DMS79 treated with DMSO at 0.1 percent for 48 hours (cell line): Measurements from ENCODE around the gene UBAC2.

ENCODE experiments used
- DNase-seq: peaks from one replicate; lab custom pipeline; 2025; lab: John Stamatoyannopoulos, UW

Gene UBAC2

DNA sequence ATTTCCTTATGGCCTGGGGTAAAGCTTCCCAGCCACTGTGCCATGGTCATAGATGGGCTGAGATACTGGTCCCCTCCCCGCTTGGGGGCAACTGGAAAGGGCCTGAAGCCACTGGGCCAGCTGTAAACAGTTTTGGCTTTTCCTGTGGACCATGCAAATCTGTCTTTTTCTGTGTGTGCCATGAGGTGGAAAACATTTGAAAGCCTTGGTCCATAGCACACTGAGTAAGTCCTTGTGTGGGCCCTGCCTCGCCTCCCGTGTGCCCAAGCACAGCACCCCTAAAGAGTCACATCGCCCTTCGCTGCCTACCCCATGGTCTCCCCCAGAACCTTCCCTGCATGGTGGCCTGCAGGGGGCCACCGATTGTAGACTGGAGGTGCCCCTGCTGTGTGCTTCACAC lies 158.9 kb downstream of the UBAC2 start:
- no peak for DNase-seq

DNA sequence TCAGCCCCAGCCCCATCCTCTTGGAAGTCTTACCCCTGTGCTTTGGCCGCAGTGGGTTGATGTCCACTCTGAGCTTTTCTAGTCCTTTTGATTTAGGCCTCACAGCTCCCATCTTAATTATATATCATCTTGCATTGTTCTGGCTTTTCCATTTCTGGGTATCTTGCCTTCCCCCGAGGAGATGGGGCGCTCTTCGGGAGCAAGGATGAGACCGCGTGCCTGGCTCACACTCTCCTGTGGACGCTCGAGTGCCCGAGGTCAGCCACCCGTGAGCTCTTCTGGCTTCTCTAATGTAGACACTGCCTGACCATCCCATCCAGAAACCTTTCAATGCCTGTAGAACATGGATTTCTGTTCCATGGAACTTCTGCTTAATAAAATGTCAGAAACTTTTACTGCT lies 160.0 kb downstream of the UBAC2 start:
- no peak for DNase-seq

DNA sequence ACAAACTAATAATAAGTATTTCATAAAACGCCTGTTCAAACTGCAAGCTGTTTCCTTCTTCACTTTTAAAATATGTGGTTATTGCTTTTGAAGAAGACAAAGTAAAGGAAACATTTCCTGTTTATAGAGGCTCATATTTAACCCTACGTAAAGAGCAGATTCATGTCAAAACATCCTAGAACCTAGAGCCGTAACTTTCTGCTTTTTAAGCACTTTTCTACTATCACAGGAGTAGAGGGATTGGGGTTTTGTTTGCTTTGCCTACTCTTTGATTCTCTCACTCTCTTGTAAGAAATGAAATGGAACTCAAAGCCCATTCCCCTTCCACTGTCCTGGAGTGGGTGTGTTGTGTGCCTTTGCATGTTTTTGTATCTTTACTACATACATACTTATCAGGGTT lies 160.5 kb downstream of the UBAC2 start:
- no peak for DNase-seq

DNA sequence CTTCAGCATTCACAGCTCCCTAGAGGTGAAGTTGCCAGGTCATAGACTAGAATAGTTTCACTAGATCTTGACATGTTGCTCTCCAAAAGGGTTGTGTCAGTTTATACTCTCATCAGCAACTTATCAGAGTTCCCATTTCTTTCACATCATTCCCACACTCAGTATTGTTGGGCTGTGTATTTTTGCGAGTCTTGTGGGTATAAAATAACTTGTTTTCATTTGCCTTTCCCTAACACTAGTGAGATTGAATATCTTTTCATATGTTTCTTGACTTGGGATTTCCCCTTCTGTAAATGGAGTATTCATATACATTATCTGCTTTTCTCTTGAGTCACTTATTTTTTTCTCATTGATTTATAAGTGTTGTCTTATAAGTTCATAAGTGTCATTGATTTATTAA lies 161.7 kb downstream of the UBAC2 start:
- DNase-seq, result no peak

DNA sequence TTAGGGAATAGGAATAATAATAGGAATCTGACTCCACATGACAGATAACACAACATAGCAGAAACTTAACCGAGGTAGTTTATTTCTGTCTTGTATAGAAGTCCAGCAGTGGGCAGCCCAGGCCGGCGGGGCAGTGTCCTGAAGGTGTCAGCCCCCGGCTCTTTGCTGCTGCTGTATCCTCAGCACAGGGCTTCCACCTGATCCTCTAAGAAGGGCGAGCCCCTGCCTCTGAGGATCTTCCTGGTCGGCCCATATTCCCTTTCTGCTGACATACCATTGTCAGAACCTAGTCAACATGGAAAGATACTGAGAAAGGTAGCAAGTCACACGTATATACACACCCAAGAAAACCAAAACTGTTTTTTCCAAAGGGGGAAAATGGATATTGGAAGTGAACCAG lies 162.7 kb downstream of the UBAC2 start:
- no peak for DNase-seq

DNA sequence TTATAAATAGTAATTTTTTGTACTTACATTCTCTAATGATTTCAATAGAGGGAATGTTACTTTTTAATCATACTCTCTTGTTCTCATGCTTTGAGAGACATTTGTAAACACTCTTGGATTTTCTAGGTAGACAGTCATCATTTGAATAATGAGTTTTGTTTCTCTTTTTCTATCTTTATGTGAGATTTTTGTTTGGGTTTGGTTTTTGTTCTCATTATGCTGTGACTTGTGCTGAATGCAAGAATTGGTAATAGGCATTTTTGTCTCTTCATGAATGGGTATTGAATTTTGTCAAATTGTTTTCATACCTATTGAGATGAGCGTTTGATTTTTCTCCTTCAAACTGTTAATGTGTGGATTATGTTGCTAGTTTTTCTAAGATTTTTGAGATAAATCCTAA lies 163.3 kb downstream of the UBAC2 start:
- DNase-seq, result no peak

DNA sequence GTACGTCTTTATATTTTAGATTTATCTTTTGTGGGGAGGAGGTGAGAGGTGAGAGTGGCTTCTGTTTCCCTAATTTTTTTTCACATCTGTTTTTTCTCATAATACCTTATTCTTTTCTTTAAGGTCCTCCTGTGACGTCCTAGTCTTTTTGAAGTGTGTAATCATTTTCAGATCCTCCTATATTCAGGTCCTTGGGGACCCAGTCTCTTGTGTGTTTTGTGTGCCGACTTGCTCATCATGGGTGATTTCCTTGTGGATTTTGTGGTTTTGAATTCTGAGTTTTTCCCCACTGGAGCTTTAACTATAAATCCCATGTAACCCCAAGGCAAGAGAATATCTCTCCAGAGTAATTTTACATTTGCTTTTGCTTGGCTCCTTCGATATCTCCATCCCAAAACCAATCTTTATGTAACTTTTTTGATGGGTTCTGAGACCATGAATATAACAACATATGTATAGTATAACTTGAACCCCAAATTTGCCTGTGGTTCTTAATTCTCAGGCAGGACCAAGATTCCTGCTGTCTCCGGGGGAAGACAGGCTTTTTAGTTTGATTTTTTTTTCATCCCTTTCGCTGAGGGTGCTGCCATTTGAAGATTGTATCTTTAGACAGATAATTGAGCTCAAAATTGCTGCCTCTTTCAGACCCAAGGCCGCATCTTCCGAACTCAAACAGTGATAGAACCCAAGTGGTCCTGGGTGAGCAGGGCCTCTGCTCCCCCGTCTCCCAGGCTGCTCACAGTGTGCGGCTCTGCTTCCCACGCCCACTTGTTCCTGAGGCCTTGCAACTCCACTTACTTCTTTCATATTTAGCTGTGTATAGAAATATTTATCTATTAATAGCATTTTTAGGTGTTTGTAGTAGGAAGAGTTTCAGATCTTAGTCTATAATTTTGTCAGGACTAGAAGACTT lies 165.7 kb downstream of the UBAC2 start:
- no peak for DNase-seq

DNA sequence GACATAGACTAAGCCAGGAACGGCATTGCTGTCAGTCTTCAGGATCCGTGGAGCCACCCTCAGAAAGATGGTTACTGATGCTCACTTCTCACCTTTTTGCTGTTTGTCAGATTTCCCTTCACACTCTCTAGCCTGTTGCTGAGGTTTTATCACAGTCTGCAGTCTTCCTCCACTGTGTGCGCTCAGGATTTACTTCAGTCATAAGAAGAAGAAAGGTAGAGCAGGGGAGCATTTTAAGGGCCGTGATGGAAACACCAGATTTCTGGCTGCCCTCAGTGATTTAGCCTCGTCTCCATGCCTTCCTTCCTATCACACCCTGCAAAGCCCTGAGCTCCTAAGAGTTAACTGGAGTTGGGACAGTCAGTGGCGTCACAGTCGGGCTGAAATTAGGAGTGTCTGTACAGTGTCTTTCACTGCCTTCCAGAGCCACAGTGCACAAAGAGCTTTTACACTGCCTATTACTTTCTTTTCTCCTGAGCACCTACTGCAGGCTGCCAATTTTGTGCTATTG lies 166.5 kb downstream of the UBAC2 start:
- DNase-seq, result no peak

DNA sequence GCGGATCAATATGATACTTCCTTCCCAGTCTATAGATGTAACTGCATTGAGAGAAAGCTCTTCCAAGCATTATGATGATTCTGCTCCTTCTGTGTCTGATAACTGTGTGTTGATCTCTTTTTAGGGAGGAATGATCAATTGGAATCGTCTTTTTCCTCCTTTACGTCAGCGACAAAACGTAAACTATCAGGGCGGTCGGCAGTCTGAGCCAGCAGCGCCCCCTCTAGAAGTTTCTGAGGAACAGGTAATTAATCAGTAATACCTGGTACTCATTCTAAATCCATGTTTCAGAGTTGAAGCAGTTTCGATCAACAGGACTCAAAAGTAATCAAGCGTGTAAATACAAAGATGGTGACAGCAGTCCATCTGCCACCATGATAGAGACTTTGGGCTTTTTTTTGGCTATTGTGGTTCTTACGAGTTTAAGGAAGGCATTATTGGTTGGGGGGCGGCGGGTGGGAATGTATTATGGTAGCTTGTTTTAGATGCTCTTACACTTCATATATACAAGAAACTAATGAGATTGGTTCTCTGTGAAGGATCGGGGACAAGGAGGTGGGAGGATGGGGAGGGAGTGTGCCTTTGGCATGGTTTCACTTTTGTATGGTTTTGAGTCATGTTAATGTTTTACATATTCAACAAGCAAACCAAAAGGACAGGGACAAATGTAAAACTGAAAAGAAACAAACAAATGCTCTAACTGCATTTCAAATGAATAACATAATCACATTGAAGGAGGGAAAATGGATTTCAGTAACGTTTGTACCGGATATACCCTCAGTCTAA lies 167.2 kb downstream of the UBAC2 start:
- DNase-seq, result no peak

DNA sequence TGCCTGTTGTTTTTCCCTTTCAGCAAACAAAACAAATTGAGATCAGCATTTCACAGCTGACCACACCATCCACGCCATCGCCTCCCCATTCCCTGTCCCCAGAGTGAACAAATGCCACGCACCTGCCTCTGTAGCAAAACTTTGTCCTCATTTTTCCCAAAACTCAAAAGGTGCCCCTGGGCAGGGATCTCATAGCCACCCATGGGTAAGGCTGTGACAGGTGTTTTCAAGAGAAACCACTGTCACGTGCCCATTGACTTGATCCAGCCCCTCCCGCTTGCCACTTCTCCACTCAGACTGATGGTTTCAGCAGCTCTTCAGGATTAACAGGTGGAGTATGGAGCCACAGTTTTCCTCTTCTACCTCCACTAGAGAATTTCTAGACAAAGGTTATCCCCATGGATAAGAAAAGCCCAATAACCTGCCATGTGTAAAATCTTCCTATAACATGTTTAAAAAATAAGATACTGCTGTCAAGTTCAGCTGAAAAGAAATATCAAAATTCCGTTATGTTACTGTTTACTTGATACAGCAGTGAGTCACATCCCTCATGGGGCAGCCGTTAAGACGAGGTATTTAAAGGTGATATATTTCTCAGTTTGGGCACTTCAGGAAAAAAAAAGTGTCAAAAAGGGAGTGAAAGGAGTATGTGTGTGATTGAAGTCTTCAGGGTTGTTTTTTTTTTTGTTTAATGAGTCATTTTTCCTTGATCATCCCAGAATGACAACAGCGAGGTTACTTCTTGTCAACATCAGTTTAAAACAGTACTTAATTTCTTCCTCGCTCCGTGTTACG lies 170.0 kb downstream of the UBAC2 start:
- no peak for DNase-seq

DNA sequence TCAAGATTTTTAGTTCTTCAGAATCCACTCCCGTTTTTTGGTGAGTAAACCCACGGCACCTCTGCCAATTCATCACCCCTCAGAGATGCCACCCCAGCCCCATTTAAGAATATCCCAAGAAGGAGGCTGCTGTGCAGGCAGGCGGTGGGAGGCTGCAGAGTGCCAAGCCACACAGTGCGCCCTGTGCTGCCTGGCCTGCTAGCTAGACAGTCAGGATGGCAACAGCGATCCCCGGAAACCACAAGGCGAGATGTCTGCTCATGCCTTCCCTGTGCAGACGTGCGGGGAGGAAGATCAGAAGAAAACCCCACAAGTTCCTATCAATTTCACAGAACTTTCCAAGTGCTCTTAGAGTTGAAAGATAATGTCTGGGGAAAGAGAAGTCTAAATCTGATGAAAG lies 171.3 kb downstream of the UBAC2 start:
- no peak for DNase-seq

DNA sequence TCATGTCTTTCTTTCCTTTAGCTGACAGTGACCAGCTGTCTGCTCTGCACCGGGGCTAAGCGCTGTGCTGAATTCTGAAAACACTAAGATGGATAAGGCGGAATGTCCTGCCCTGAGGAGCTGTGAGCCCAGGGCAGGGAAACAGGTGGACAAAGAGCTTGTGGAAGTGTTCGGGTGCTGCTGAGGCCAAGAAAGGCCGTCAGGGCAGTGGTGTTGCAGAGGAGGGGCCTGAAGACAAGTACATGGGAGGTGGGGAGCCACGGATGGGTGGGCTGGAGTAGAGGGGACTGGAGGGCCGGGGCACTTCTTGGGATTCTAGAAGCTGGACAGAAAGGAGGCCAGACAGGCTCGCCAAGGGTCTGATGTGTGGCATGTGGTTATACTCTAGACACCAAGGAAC lies 172.8 kb downstream of the UBAC2 start:
- DNase-seq, result no peak

DNA sequence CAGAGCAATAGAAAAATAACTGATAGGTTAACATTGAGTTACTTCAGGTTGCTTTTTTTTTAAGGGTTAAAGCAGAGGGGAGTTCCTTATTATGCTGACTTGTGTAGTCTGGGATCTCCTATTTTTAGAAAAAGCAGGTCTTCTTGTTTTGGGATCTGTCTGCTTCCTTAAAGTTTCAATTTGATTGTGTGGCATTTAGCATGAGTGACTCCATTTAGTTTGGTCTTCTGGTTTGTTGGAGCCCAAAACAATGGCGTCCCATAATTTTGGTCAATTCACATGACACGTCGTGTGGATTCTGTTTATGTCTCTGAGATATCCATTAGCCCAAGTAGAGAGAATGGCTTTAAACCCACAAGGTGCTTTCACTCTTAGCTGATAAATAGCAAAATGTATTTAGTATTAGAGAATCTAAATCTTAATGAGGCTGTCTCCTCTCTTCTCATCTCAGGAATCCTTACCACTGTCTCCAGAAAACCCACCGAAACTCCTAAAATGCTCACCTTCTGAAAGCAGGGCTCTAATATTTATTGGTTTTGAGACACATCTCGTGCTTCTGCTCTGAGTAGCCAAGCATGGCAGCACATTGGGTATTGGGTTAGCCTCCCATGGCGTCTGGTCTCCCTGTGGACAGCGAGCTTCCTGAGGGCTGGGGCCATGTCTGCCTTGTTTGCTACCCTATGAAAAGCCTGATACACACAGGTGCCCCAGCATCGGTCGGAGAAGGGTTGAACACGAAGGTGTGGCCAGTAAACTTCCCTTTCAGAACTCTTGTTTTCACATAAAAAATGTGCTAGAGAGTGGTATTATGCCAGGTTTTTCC lies 173.7 kb downstream of the UBAC2 start:
- no peak for DNase-seq

DNA sequence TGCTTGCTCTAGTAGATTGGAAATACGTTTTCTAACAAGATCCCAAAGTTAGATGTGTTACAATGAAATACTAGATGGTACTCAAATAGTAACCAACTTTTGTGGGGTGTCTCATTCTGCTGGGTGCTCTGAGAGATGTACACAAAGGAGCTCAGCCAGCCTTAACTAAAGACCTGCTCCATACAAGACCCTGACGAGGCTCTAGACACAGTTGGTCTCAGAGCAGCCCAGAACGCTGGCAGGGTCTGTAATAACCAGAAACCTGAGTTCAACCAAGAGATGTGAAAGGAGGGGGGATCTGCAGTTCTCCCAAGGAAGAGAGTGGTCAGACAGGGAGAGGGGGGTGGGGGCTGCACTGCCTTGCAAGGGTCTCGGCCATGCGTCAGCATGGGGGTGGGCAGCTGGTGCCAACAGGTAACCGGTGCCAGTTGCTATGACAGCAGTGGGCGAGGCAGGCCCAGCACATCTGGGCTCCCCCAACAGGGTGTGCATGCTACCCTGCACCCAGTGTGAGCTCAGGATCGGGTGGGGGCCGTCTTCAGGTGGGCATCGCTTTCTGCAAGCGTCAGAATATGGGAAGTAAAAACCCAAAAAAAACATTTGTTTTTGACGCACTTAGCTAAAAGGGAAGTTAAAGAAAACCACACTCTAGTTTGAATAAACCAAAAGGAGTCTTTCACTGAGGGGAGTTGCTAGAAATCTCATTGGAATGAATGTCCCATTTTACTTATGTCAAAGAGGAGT lies 174.5 kb downstream of the UBAC2 start:
- DNase-seq, result no peak

DNA sequence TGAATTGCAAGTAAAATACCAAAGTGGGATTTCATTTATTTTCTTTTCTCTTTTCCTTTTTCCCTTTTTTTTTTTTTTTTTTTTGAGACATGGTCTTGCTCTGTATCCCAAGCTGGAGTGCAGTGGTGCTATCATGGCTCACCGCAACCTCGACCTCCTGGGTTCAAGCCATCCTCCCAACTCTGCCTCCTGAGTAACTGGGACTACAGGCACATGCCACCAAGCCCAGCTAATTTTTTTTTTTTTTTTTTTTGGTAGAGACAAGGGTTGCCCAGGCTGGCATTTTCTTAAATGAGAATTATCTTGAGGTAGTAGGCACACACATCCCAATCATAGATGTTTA lies 175.1 kb downstream of the UBAC2 start:
- DNase-seq, result no peak

DNA sequence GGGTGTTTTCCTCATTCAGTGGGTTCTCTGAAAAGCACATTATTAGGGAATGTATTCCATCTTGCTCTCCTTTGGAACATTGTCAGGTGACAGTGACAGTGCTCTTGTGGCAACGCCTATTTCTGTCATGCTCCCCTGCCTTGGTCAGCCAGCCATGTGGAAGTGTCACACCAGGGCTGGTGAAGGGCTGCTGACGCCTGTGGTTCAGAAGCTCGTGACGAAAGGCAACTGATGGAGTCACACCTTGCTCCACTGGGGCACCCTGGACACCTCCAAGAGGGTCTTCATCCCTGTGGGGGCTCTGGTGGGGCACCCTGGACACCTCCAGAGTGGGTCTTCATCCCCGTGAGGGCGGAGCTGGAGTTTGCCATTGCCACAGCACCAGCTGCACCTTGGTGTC lies 175.5 kb downstream of the UBAC2 start:
- DNase-seq, result no peak

DNA sequence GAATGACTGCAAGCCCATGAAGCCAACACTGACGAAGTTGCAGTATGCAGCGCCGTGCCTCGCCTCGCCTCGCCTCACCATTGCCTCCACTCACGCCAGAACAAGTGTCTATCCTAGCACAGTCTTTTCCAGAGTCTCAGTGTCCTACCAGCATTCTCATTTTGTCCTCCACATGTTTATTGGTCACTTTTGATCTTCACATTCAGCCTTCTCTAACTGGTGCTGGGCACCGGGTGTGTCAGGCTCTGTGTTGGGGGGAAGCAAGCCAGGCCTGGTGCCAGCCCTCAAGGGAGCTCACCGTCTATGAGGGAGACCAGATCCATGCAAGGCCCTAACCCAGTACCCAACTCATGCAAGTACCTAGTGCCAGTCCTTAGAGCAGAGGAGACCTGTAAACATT lies 176.3 kb downstream of the UBAC2 start:
- DNase-seq, result no peak

DNA sequence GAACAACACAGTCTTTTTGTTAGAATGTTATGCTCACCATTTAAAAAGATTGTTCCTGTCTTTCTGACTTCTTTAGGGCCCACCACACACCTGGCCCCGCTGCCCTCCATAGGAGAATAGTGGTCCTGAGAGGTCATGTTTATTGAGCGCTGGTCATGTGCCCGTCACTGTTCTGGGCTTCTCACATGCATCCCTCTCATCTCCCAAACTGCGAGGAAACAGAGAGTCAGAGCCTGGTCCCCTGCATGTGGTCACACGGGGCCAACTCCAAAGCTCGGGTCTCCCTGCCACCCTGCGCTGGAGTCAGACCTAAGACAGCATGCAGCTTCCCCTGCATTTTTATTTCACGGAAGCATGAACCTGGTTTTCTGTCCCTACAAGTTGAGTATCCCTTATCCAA lies 177.0 kb downstream of the UBAC2 start:
- DNase-seq, result no peak

DNA sequence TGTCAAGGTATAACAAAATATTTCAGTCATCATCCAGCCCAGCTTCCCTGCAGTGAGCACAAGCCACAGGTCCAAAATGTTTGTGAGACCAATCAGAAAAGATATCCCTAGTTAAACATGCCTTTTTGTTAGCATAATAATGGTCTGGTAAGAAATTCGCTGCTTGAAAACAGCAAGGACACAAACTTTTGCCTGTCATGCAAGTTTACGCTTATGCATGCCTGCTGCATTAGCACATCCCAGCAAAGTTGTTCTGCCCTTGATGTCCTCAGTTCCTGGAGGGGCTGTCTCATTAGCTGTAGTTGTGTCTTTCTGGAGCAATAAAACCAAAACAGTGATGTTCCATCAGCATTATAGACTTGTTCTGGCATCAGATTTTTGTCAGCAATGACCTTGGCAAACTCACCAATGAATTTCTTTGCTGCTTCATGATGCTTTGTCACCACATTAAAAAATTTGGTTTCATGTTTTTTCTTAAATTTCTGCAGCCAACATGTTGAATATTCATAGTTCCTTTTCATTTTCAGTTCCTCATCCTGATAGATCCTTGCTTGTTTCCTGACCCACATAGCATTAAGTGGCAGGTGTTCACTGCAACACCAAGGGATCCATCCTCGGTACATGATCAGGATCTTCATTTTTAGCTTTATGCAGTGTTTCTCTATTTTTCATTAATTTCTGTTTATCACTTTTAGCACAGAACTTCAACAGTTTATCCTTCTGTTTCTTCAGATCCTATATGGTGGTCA lies 178.5 kb downstream of the UBAC2 start:
- no peak for DNase-seq
